Osteoblast (primary cell): ENCODE measurements around the gene SNRPE. TPM values are rescaled to one million over a fixed set of nuclear protein-coding genes. Genes with fewer than 3 reads are reported as not detected.
"Not testable (repeated sequence)": the region's sequence is repeated elsewhere in the genome, so short reads cannot be mapped to it uniquely, and the experiment has no call there.

ENCODE experiments used
- DNase-seq: peaks from one replicate; pipeline ENCODE4 v3.0.0; 2011; ENCODE audit warnings: low spot score, mixed read lengths; ENCODE audit not compliant: insufficient read length; ENCODE audit errors: missing footprints
- H2AFZ ChIP-seq: 2 replicates; pipeline ENCODE4 v1.6.0; 2011; ENCODE audit warnings: mild to moderate bottlenecking, low read length
- H3K27ac ChIP-seq: 2 replicates; pipeline ENCODE4 v1.5.1; 2011; ENCODE audit warnings: mild to moderate bottlenecking, low read depth, low read length, moderate library complexity
- H3K27me3 ChIP-seq: 2 replicates; pipeline ENCODE4 v1.6.0; 2012; ENCODE audit warnings: mild to moderate bottlenecking, control low read depth, inconsistent platforms, low read length, moderate library complexity; ENCODE audit not compliant: insufficient read depth
- H3K36me3 ChIP-seq: 2 replicates; pipeline ENCODE4 v1.5.1; 2011; ENCODE audit warnings: mild to moderate bottlenecking, low read length, control low read depth, moderate library complexity; ENCODE audit not compliant: insufficient read depth
- H3K4me1 ChIP-seq: 2 replicates; pipeline ENCODE4 v1.5.1; 2011; ENCODE audit warnings: mild to moderate bottlenecking, low read length, control low read depth, moderate library complexity; ENCODE audit not compliant: insufficient read depth
- H3K4me2 ChIP-seq: 2 replicates; pipeline ENCODE4 v1.6.0; 2011; ENCODE audit warnings: mild to moderate bottlenecking, low read length; ENCODE audit not compliant: insufficient read depth
- H3K4me3 ChIP-seq: fragments of 200-600 bp; sonication (generic); 3 replicates; pipeline ENCODE4 v1.5.1; 2012; ENCODE audit warnings: mild to moderate bottlenecking, low read length, inconsistent platforms; ENCODE audit not compliant: insufficient read depth
- H3K79me2 ChIP-seq: 2 replicates; pipeline ENCODE4 v1.6.0; 2012; ENCODE audit warnings: mild to moderate bottlenecking, low read length, control low read depth, inconsistent platforms; ENCODE audit not compliant: insufficient read depth
- H3K9me3 ChIP-seq: 2 replicates; pipeline ENCODE4 v1.5.1; 2011; ENCODE audit warnings: low read depth, low read length, control low read depth
- H4K20me1 ChIP-seq: 2 replicates; pipeline ENCODE4 v1.6.0; 2012; ENCODE audit warnings: mild to moderate bottlenecking, low read length, control low read depth; ENCODE audit not compliant: insufficient read depth
- CTCF ChIP-seq: IDR thresholded peaks from 2 replicates; pipeline ENCODE4 v1.5.1; 2011; ENCODE audit warnings: mild to moderate bottlenecking, low read depth, low read length, moderate library complexity; ENCODE audit errors: extremely low read depth
- total RNA-seq: library from RNA; depleted of rRNA; stranded (reverse); fragments of >200 nt; gene quantifications from 2 replicates; pipeline ENCODE4 v1.2.3, GENCODE V29; 2012

SNRPE gene
- total RNA-seq, 1 donor = 46.3 TPM

DNA sequence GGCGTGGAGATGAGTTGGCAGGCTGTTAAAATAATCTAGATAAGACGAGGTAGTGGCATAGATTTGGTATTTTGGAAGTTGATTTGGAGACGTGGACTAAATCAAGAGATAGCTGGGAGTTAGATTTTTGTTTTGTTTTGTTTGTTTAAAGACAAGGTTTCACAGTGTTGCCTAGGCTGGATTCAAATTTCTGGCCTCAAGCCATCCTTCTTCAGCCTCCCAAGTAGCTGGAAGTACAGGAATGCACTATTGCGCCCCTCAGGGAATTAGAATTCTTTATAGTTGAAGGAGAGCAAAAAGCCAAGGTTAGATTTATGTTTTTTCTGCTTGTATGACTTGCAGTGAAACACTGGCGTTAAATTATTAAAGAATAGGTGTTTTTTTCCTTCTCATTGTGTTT lies 22.3 kb upstream of the SNRPE start:
- peak; percentile 84 for DNase-seq
- peak overlapping the region; percentile 78 for H3K27ac ChIP-seq
- peaks cover 11% of the 10 kb centered on the region for H3K4me1 ChIP-seq
- peaks cover 73% of the 10 kb centered on the region for H3K36me3 ChIP-seq
- H3K4me3 ChIP-seq = no peak overlapping the region
- H3K27me3 ChIP-seq = no peaks in the 10 kb centered on the region
- peaks cover 11% of the 10 kb centered on the region for H4K20me1 ChIP-seq
- H3K4me2 ChIP-seq = no peak overlapping the region
- H3K9me3 ChIP-seq = no peaks in the 10 kb centered on the region
- no peak for TF ChIP-seq CTCF
- no peak overlapping the region for H2AFZ ChIP-seq
- H3K79me2 ChIP-seq = peaks cover 22% of the 10 kb centered on the region

DNA sequence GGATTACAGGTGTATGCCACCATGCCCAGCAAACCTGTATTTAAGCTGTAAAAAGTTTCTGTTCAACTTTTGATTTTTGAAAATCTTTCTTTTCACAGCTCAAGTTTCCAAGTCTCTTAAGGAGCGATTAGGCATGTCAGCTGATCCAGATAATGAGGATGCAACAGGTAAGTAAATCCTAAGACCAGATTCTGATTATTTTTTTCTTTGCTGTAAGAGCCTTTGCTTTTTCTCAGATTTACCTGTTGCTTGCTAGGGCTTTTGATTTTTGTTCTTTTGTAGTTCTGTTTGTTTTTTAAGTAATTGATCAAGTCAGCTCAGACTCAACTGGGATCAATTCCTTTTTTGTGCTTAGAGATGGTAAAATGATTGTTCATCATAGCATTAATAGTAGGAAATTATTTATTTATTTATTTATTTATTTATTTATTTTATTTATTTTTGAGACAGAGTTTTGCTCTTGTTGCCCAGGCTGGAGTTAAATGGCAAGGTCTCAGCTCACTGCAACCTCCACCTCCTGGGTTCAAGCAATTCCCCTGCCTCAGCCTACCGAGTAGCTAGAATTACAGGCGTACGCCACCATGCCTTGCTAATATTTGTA lies 21.1 kb upstream of the SNRPE start:
- TF ChIP-seq CTCF = no peak
- peaks cover 11% of the 10 kb centered on the region for H3K4me1 ChIP-seq
- H3K4me3 ChIP-seq = no peak overlapping the region
- no peak overlapping the region for H2AFZ ChIP-seq
- no peaks in the 10 kb centered on the region for H3K27me3 ChIP-seq
- peaks cover 72% of the 10 kb centered on the region for H3K36me3 ChIP-seq
- DNase-seq = no peak
- H3K9me3 ChIP-seq = no peaks in the 10 kb centered on the region
- no peak overlapping the region for H3K4me2 ChIP-seq
- peaks cover 22% of the 10 kb centered on the region for H3K79me2 ChIP-seq
- no peak overlapping the region for H3K27ac ChIP-seq
- peaks cover 15% of the 10 kb centered on the region for H4K20me1 ChIP-seq

DNA sequence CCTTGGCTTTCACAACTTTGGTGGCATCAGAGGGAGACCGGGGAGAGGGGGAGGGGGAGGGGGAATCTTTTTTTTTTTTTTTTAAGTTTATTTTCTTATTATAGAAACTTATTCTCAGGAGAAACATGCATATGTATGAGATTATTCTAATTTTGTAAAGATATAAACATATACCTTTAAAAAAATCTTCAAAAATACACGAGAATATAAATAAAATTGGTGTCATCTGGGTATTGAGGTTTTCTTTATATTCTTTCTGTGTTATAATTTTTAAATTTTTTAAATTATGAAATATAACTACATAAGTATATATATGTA lies 18.9 kb upstream of the SNRPE start:
- no peak overlapping the region for H3K27ac ChIP-seq
- peaks cover 11% of the 10 kb centered on the region for H3K4me1 ChIP-seq
- no peak overlapping the region for H3K4me2 ChIP-seq
- H3K36me3 ChIP-seq = peaks cover 71% of the 10 kb centered on the region
- H4K20me1 ChIP-seq = peaks cover 13% of the 10 kb centered on the region
- no peak overlapping the region for H2AFZ ChIP-seq
- TF ChIP-seq CTCF = no peak
- DNase-seq = no peak
- no peaks in the 10 kb centered on the region for H3K9me3 ChIP-seq
- H3K4me3 ChIP-seq = no peak overlapping the region
- no peaks in the 10 kb centered on the region for H3K27me3 ChIP-seq
- H3K79me2 ChIP-seq = peaks cover 14% of the 10 kb centered on the region

GRCh38 chr1:203843435-203843834 lies 18.0 kb upstream of the SNRPE start:
- H3K27ac ChIP-seq = no peak overlapping the region
- no peak overlapping the region for H2AFZ ChIP-seq
- no peak for TF ChIP-seq CTCF
- DNase-seq = no peak
- H3K4me3 ChIP-seq = no peak overlapping the region
- H4K20me1 ChIP-seq = peaks cover 14% of the 10 kb centered on the region
- peaks cover 12% of the 10 kb centered on the region for H3K79me2 ChIP-seq
- no peaks in the 10 kb centered on the region for H3K9me3 ChIP-seq
- H3K36me3 ChIP-seq = peaks cover 71% of the 10 kb centered on the region
- no peak overlapping the region for H3K4me2 ChIP-seq
- H3K4me1 ChIP-seq = peaks cover 11% of the 10 kb centered on the region
- no peaks in the 10 kb centered on the region for H3K27me3 ChIP-seq

GRCh38 chr1:203853112-203853511 lies 8.3 kb upstream of the SNRPE start:
- not testable (repeated sequence) for H3K4me1 ChIP-seq, H3K9me3 ChIP-seq, H4K20me1 ChIP-seq, H3K27me3 ChIP-seq, H3K27ac ChIP-seq, DNase-seq, H3K79me2 ChIP-seq, H3K4me2 ChIP-seq, H2AFZ ChIP-seq, H3K4me3 ChIP-seq
- peaks cover 71% of the 10 kb centered on the region for H3K36me3 ChIP-seq
